Type B pancreatic cell (in vitro differentiated cells): ENCODE measurements around the gene WDR64. TPM values are rescaled to one million over a fixed set of nuclear protein-coding genes. Genes with fewer than 3 reads are reported as not detected.

Experiments
- DNase-seq: peaks from one replicate; pipeline ENCODE4 v3.0.0; 2021; ENCODE audit warnings: mixed read lengths; ENCODE audit not compliant: unreplicated experiment; ENCODE audit errors: extremely low spot score
- H3K27ac Mint-ChIP-seq: 2 replicates; pipeline ENCODE4 v1.8.0; 2021; ENCODE audit warnings: mild to moderate bottlenecking, mixed read lengths
- H3K27me3 Mint-ChIP-seq: 2 replicates; pipeline ENCODE4 v1.8.0; 2021; ENCODE audit warnings: mixed read lengths
- H3K36me3 Mint-ChIP-seq: 2 replicates; pipeline ENCODE4 v1.8.0; 2021; ENCODE audit warnings: mixed read lengths
- H3K4me1 Mint-ChIP-seq: one replicate; pipeline ENCODE4 v1.8.0; 2021; ENCODE audit warnings: mixed read lengths; ENCODE audit not compliant: unreplicated experiment
- H3K4me3 Mint-ChIP-seq: 2 replicates; pipeline ENCODE4 v1.8.0; 2021; ENCODE audit warnings: mild to moderate bottlenecking, mixed read lengths
- H3K9me3 Mint-ChIP-seq: 2 replicates; pipeline ENCODE4 v1.8.0; 2021; ENCODE audit warnings: mixed read lengths
- CTCF ChIP-seq: fragments of 200-600 bp; sonication (generic); conservative IDR thresholded peaks from 2 replicates; pipeline ENCODE4 v1.5.0; 2021; ENCODE audit warnings: antibody characterized with exemption, mild to moderate bottlenecking
- long read RNA-seq: library from polyadenylated mRNA; unstranded; transcript quantifications from one replicate; pipeline ENCODE4 v2.0.0, GENCODE V29; 2020
- total RNA-seq: library from RNA; stranded (reverse); gene quantifications from 2 replicates; pipeline ENCODE4 v1.2.1, GENCODE V29; 2021; ENCODE audit warnings: low replicate concordance

The WDR64 gene
- total RNA-seq = not detected in 2 replicates
- long read RNA-seq = 0 reads

GRCh38 chr1:241652012-241652411, at the start of gene WDR64:
Gene WDR64 (plus strand): TSS chr1:241652281. CDS start chr1:241652485, 204 bp downstream.
- peaks cover 5% of the 10 kb centered on the region for H3K27me3 Mint-ChIP-seq
- no peak within 1 kb of the TSS for H3K27ac Mint-ChIP-seq
- H3K4me1 Mint-ChIP-seq = no peaks in the 10 kb centered on the region
- no peak for TF ChIP-seq CTCF
- no peak for DNase-seq
- H3K9me3 Mint-ChIP-seq = no peaks in the 10 kb centered on the region
- H3K4me3 Mint-ChIP-seq = no peak within 1 kb of the TSS
- H3K36me3 Mint-ChIP-seq = no peaks in the 10 kb centered on the region

- no peak for DNase-seq
- H3K4me3 Mint-ChIP-seq = no peak overlapping the region
- no peaks in the 10 kb centered on the region for H3K9me3 Mint-ChIP-seq
- TF ChIP-seq CTCF = no peak
- H3K4me1 Mint-ChIP-seq = peaks cover 3% of the 10 kb centered on the region
- H3K27ac Mint-ChIP-seq = no peak overlapping the region
- H3K36me3 Mint-ChIP-seq = peaks cover 18% of the 10 kb centered on the region
- no peaks in the 10 kb centered on the region for H3K27me3 Mint-ChIP-seq
Measured at GRCh38 chr1:241603731-241604245, 48.3 kb upstream of the WDR64 start.

- Mint-ChIP-seq H3K27ac (no peak overlapping the region), H3K4me1 (peaks cover 3% of the 10 kb centered on the region), H3K9me3 (no peaks in the 10 kb centered on the region), H3K27me3 (no peaks in the 10 kb centered on the region), H3K36me3 (peaks cover 18% of the 10 kb centered on the region), H3K4me3 (no peak overlapping the region)
- DNase-seq = no peak
- peak; percentile 62 for TF ChIP-seq CTCF
Measured at GRCh38 chr1:241605146-241605805, 46.8 kb upstream of the WDR64 start.

GRCh38 chr1:241606544-241606943, 45.5 kb upstream of the WDR64 start:
- peaks cover 3% of the 10 kb centered on the region for H3K4me1 Mint-ChIP-seq
- no peaks in the 10 kb centered on the region for H3K27me3 Mint-ChIP-seq
- H3K27ac Mint-ChIP-seq = no peak overlapping the region
- no peak overlapping the region for H3K4me3 Mint-ChIP-seq
- no peaks in the 10 kb centered on the region for H3K9me3 Mint-ChIP-seq
- peaks cover 18% of the 10 kb centered on the region for H3K36me3 Mint-ChIP-seq
- TF ChIP-seq CTCF = no peak
- DNase-seq = no peak

- Mint-ChIP-seq H3K4me1 (peaks cover 3% of the 10 kb centered on the region), H3K36me3 (peaks cover 10% of the 10 kb centered on the region), H3K27ac (no peak overlapping the region), H3K9me3 (no peaks in the 10 kb centered on the region), H3K4me3 (no peak overlapping the region), H3K27me3 (no peaks in the 10 kb centered on the region)
- no peak for TF ChIP-seq CTCF
- DNase-seq = no peak
Measured at GRCh38 chr1:241607497-241607896, 44.6 kb upstream of the WDR64 start.
